BLaER1 treated with 17β-estradiol and CSF1 and Interleukin-3, amounts not matched to agents 10 nM and 100 nM (cell line): ENCODE data around the gene CPED1.
"Not testable (repeated sequence)": the region's sequence is repeated elsewhere in the genome, so short reads cannot be mapped to it uniquely, and the experiment has no call there.

Experiments used
- H3K27ac ChIP-seq, 11 experiments: shearing (Covaris generic); formaldehyde crosslinking; 2 replicates each; pipeline ENCODE4 v1.8.1; 2022
- H3K27me3 ChIP-seq, 11 experiments: shearing (Covaris generic); formaldehyde crosslinking; 2 replicates each; pipeline ENCODE4 v1.8.1; 2022
- H3K36me3 ChIP-seq, 11 experiments: shearing (Covaris generic); formaldehyde crosslinking; 2 replicates each; pipeline ENCODE4 v1.8.1; 2022
- H3K4me1 ChIP-seq, 10 experiments: shearing (Covaris generic); formaldehyde crosslinking; 2 replicates each; pipeline ENCODE4 v1.8.1; 2022
- H3K4me2 ChIP-seq, 11 experiments: shearing (Covaris generic); formaldehyde crosslinking; 2 replicates each; pipeline ENCODE4 v1.8.1; 2022
- H3K4me3 ChIP-seq, 10 experiments: shearing (Covaris generic); formaldehyde crosslinking; 2 replicates each; pipeline ENCODE4 v1.8.1; 2022
- H3K9ac ChIP-seq, 11 experiments: shearing (Covaris generic); formaldehyde crosslinking; 2 replicates each; pipeline ENCODE4 v1.8.1; 2022
- H3K9me3 ChIP-seq, 11 experiments: shearing (Covaris generic); formaldehyde crosslinking; replicated peaks in 1 of 11; 2 replicates each; pipeline ENCODE4 v1.8.1; 2022
- H4K20me1 ChIP-seq, 11 experiments: shearing (Covaris generic); formaldehyde crosslinking; 2 replicates each; pipeline ENCODE4 v1.8.1; 2022
- Cebpa-rat ChIP-seq, 11 experiments: shearing (Covaris generic); IDR thresholded peaks; 2 replicates each; pipeline ENCODE4 v1.8.1; 2022

The CPED1 gene

GRCh38 chr7:121306565-121306964, 318.1 kb downstream of the CPED1 start:
- no peak for TF ChIP-seq Cebpa-rat (IDR thresholded peaks at IDR 0.05)
- H3K4me2 ChIP-seq = no peak overlapping the region
- no peaks in the 10 kb centered on the region for H3K27me3 ChIP-seq
- peaks cover 0 to 11% (median 6%) of the 10 kb centered on the region in 10 experiments; a peak in 15 of 20 replicates for H3K4me1 ChIP-seq
- peaks cover 0 to 88% (median 62%) of the 10 kb centered on the region in 11 experiments; a peak in 20 of 22 replicates for H3K36me3 ChIP-seq
- H4K20me1 ChIP-seq = no peaks in the 10 kb centered on the region
- no peak overlapping the region for H3K9ac ChIP-seq
- no peak overlapping the region for H3K27ac ChIP-seq
- H3K9me3 ChIP-seq = peaks cover 22 to 39% (median 32%) of the 10 kb centered on the region in 11 experiments
- no peak overlapping the region for H3K4me3 ChIP-seq

- no peak overlapping the region for H3K27ac ChIP-seq
- H3K36me3 ChIP-seq = peaks cover 0 to 83% (median 58%) of the 10 kb centered on the region in 11 experiments; a peak in 20 of 22 replicates
- H4K20me1 ChIP-seq = no peaks in the 10 kb centered on the region
- no peak overlapping the region for H3K4me2 ChIP-seq
- peaks cover 19 to 39% (median 32%) of the 10 kb centered on the region in 11 experiments for H3K9me3 ChIP-seq
- H3K27me3 ChIP-seq = no peaks in the 10 kb centered on the region
- no peak overlapping the region for H3K4me3 ChIP-seq
- no peak for TF ChIP-seq Cebpa-rat (IDR thresholded peaks at IDR 0.05)
- H3K9ac ChIP-seq = no peak overlapping the region
- peaks cover 0 to 16% (median 11%) of the 10 kb centered on the region in 10 experiments; a peak in 19 of 20 replicates for H3K4me1 ChIP-seq
Measured at GRCh38 chr7:121307021-121307574, 318.6 kb downstream of the CPED1 start.

GRCh38 chr7:121313220-121313792, 324.8 kb downstream of the CPED1 start:
- peak overlapping the region; percentile 83 to 96 (median 89) for H3K4me2 ChIP-seq
- H3K36me3 ChIP-seq = peaks cover 0 to 30% (median 18%) of the 10 kb centered on the region in 11 experiments; a peak in 18 of 22 replicates
- peak overlapping the region; percentile 25 to 86 (median 76); a peak in 19 of 20 replicates for H3K4me3 ChIP-seq
- peaks cover 0 to 6% (median 0%) of the 10 kb centered on the region in 11 experiments; a peak in 3 of 22 replicates for H3K27me3 ChIP-seq
- peaks cover 30 to 44% (median 34%) of the 10 kb centered on the region in 10 experiments for H3K4me1 ChIP-seq
- H4K20me1 ChIP-seq = no peaks in the 10 kb centered on the region
- H3K27ac ChIP-seq = peak overlapping the region in 10 of 11 experiments; percentile 43 to 89 (median 85); a peak in 20 of 22 replicates
- TF ChIP-seq Cebpa-rat (IDR thresholded peaks at IDR 0.05) = no peak
- peak overlapping the region in 10 of 11 experiments; percentile 50 to 93 (median 90); a peak in 20 of 22 replicates for H3K9ac ChIP-seq
- peaks cover 13 to 29% (median 27%) of the 10 kb centered on the region in 11 experiments for H3K9me3 ChIP-seq

- Histone ChIP-seq H3K27me3 (peaks cover 0 to 6% (median 0%) of the 10 kb centered on the region in 11 experiments; a peak in 3 of 22 replicates), H3K4me1 (peaks cover 30 to 44% (median 34%) of the 10 kb centered on the region in 10 experiments), H4K20me1 (no peaks in the 10 kb centered on the region), H3K9me3 (peaks cover 13 to 22% (median 20%) of the 10 kb centered on the region in 11 experiments), H3K36me3 (peaks cover 0 to 28% (median 11%) of the 10 kb centered on the region in 11 experiments; a peak in 18 of 22 replicates), H3K4me2 (peak overlapping the region; percentile 83 to 96 (median 89)), H3K9ac (peak overlapping the region in 10 of 11 experiments; percentile 50 to 93 (median 90); a peak in 20 of 22 replicates), H3K27ac (peak overlapping the region in 10 of 11 experiments; percentile 43 to 89 (median 85); a peak in 20 of 22 replicates), H3K4me3 (peak overlapping the region; percentile 25 to 86 (median 76); a peak in 19 of 20 replicates)
- TF ChIP-seq Cebpa-rat (IDR thresholded peaks at IDR 0.05) = no peak; a peak in 1 of 22 replicates
Measured at GRCh38 chr7:121313793-121314676, 325.5 kb downstream of the CPED1 start.

- peak overlapping the region in 9 of 11 experiments; percentile 5 to 93 (median 91); a peak in 17 of 22 replicates for H3K9ac ChIP-seq
- H3K9me3 ChIP-seq = peaks cover 1 to 11% (median 8%) of the 10 kb centered on the region in 11 experiments; a peak in 20 of 22 replicates
- peak overlapping the region; percentile 83 to 96 (median 89) for H3K4me2 ChIP-seq
- peaks cover 30 to 44% (median 34%) of the 10 kb centered on the region in 10 experiments for H3K4me1 ChIP-seq
- peak overlapping the region; percentile 25 to 86 (median 76); a peak in 18 of 20 replicates for H3K4me3 ChIP-seq
- peaks cover 0 to 25% (median 3%) of the 10 kb centered on the region in 11 experiments; a peak in 7 of 22 replicates for H3K36me3 ChIP-seq
- not testable (repeated sequence) for H4K20me1 ChIP-seq, H3K27me3 ChIP-seq
- H3K27ac ChIP-seq = peak overlapping the region in 9 of 11 experiments; percentile 69 to 89 (median 87); a peak in 20 of 22 replicates
Measured at GRCh38 chr7:121315170-121315569, 326.7 kb downstream of the CPED1 start.

- H3K27ac ChIP-seq = peak overlapping the region in 8 of 11 experiments; percentile 11 to 66 (median 36); a peak in 10 of 22 replicates
- no peak for TF ChIP-seq Cebpa-rat (IDR thresholded peaks at IDR 0.05)
- H4K20me1 ChIP-seq = peaks cover 0 to 65% (median 0%) of the 10 kb centered on the region in 11 experiments; a peak in 8 of 22 replicates
- H3K9me3 ChIP-seq = no peaks in the 10 kb centered on the region
- H3K36me3 ChIP-seq = peaks cover 0 to 77% (median 0%) of the 10 kb centered on the region in 11 experiments; a peak in 7 of 22 replicates
- peaks cover 2 to 55% (median 42%) of the 10 kb centered on the region in 10 experiments; a peak in 18 of 20 replicates for H3K4me1 ChIP-seq
- H3K9ac ChIP-seq = peak overlapping the region in 7 of 11 experiments; percentile 22 to 93 (median 71); a peak in 10 of 22 replicates
- peak overlapping the region in 3 of 10 experiments; percentile 77 to 86 (median 81); a peak in 7 of 20 replicates for H3K4me3 ChIP-seq
- H3K27me3 ChIP-seq = peaks cover 6 to 24% (median 16%) of the 10 kb centered on the region in 11 experiments
- peak overlapping the region in 9 of 11 experiments; percentile 50 to 88 (median 75); a peak in 17 of 22 replicates for H3K4me2 ChIP-seq
Measured at GRCh38 chr7:121322460-121322859, 333.9 kb downstream of the CPED1 start.

- no peak for TF ChIP-seq Cebpa-rat (IDR thresholded peaks at IDR 0.05)
- Histone ChIP-seq H3K9me3 (no peaks in the 10 kb centered on the region), H3K4me2 (peak overlapping the region; percentile 1 to 88 (median 66); a peak in 20 of 22 replicates), H3K4me3 (peak overlapping the region in 3 of 10 experiments; percentile 4 to 86 (median 81); a peak in 5 of 20 replicates), H3K36me3 (peaks cover 0 to 67% (median 0%) of the 10 kb centered on the region in 11 experiments; a peak in 7 of 22 replicates), H3K9ac (peak overlapping the region in 5 of 11 experiments; percentile 1 to 93 (median 50); a peak in 7 of 22 replicates), H3K4me1 (peaks cover 14 to 67% (median 54%) of the 10 kb centered on the region in 10 experiments; a peak in 19 of 20 replicates), H4K20me1 (peaks cover 0 to 78% (median 8%) of the 10 kb centered on the region in 11 experiments; a peak in 14 of 22 replicates), H3K27me3 (peaks cover 19 to 37% (median 29%) of the 10 kb centered on the region in 11 experiments), H3K27ac (peak overlapping the region in 9 of 11 experiments; percentile 2 to 27 (median 24); a peak in 9 of 22 replicates)
Measured at GRCh38 chr7:121323515-121324302, 335.2 kb downstream of the CPED1 start.
